B cell (primary cell): ENCODE data around the gene ADM5. TPM values are rescaled to one million over a fixed set of nuclear protein-coding genes. Genes with fewer than 3 reads are reported as not detected.

Source experiments
- ATAC-seq: fragments of 200-7000 bp; cut with Tn5 transposase; one replicate; pipeline ENCODE4 v1.10.0; 2021; ENCODE audit warnings: low read depth, mild to moderate bottlenecking, moderate number of reproducible peaks, moderate library complexity
- CTCF ChIA-PET: fragments of 350-600 bp; sonication (Branson Sonifier 250); formaldehyde crosslinking; loops from one replicate; lab custom pipeline; 2021; ENCODE audit warnings: antibody characterized with exemption, inconsistent platforms; lab: Charles Lee
- POLR2A ChIA-PET: fragments of 350-600 bp; sonication (Branson Sonifier 250); formaldehyde crosslinking; loops from one replicate; lab custom pipeline; 2021; ENCODE audit warnings: antibody characterized with exemption; lab: Charles Lee
- DNase-seq: peaks from one replicate; pipeline ENCODE4 v3.0.0; 2013
- H2AFZ ChIP-seq: 2 replicates; pipeline ENCODE4 v1.6.1; 2012; ENCODE audit warnings: mild to moderate bottlenecking, low read depth, low read length; ENCODE audit not compliant: insufficient read depth, poor library complexity, severe bottlenecking
- H3K27ac ChIP-seq, 2 donors: 1 replicate in 1 of 2; 2 replicates in 1 of 2; pipeline ENCODE4 v1.5.1; 2012 to 2013; ENCODE audit warnings: low read length in 2 of 2, mild to moderate bottlenecking in 2 of 2, moderate library complexity in 1 of 2
- H3K27me3 ChIP-seq, 4 experiments: fragments of 200-600 bp in 1 of 4; sonication (generic) in 1 of 4; replicated peaks in 1 of 4; 1 replicate in 2 of 4; 2 replicates in 2 of 4; pipeline versions ENCODE4 v1.6.1 to v1.7.0; 2013 to 2016; ENCODE audit warnings: low read length in 3 of 4, mild to moderate bottlenecking in 2 of 4, mixed read lengths in 1 of 4, moderate library complexity in 1 of 4; ENCODE audit not compliant: insufficient read depth in 4 of 4, control insufficient read depth in 3 of 4; ENCODE audit errors: control extremely low read depth in 1 of 4
- H3K36me3 ChIP-seq, 2 experiments: replicated peaks in 1 of 2; 1 replicate in 1 of 2; 2 replicates in 1 of 2; pipeline versions ENCODE4 v1.6.1 to v1.7.1; 2013; ENCODE audit warnings: low read length in 1 of 2; ENCODE audit not compliant: insufficient read depth in 2 of 2, control insufficient read depth in 1 of 2; ENCODE audit errors: control extremely low read depth in 1 of 2, extremely low read depth in 1 of 2
- H3K4me1 ChIP-seq, 2 donors: fragments of 200-600 bp in 1 of 2; sonication (generic) in 1 of 2; 1 replicate in 1 of 2; 2 replicates in 1 of 2; pipeline versions ENCODE4 v1.5.1 to v1.6.1; 2013 to 2017; ENCODE audit warnings: low read length in 2 of 2; ENCODE audit not compliant: control insufficient read depth in 2 of 2, insufficient read depth in 2 of 2
- H3K4me2 ChIP-seq: replicated peaks from 2 replicates; pipeline ENCODE3; 2012; ENCODE audit warnings: mild to moderate bottlenecking, low read depth, low read length; ENCODE audit not compliant: poor library complexity, severe bottlenecking
- H3K4me3 ChIP-seq, 5 experiments: fragments of 200-600 bp in 1 of 5; sonication (generic) in 1 of 5; 1 replicate in 3 of 5; 2 replicates in 2 of 5; pipeline versions ENCODE4 v1.5.1 to v1.7.0; 2011 to 2016; ENCODE audit warnings: low read length in 4 of 5, mild to moderate bottlenecking in 4 of 5, low read depth in 2 of 5, control low read depth in 1 of 5, moderate library complexity in 1 of 5; ENCODE audit not compliant: insufficient read depth in 1 of 5; ENCODE audit errors: control extremely low read depth in 1 of 5, extremely low read depth in 1 of 5
- H3K79me2 ChIP-seq: fragments of 200-600 bp; sonication (generic); one replicate; pipeline ENCODE4 v1.6.0; 2016; ENCODE audit warnings: low read length; ENCODE audit not compliant: control insufficient read depth, insufficient read depth
- H3K9ac ChIP-seq: fragments of 200-600 bp; sonication (generic); 2 replicates; pipeline ENCODE4 v1.6.1; 2017; ENCODE audit warnings: mild to moderate bottlenecking, low read length, moderate library complexity
- H3K9me3 ChIP-seq, 3 donors: one replicate each; pipeline versions ENCODE4 v1.6.1 to v1.7.1; 2013; ENCODE audit warnings: low read length in 2 of 3; ENCODE audit not compliant: control insufficient read depth in 2 of 3, insufficient read depth in 1 of 3; ENCODE audit errors: control extremely low read depth in 1 of 3
- H4K20me1 ChIP-seq: 2 replicates; pipeline ENCODE4 v1.6.0; 2012; ENCODE audit warnings: mild to moderate bottlenecking, low read length; ENCODE audit not compliant: insufficient read depth, control insufficient read depth, poor library complexity, severe bottlenecking
- H3K27ac Mint-ChIP-seq: one replicate; pipeline ENCODE4 v1.8.0; 2021; ENCODE audit warnings: mixed read lengths
- H3K27me3 Mint-ChIP-seq: one replicate; pipeline ENCODE4 v1.8.0; 2021; ENCODE audit warnings: mixed read lengths
- H3K4me1 Mint-ChIP-seq: one replicate; pipeline ENCODE4 v1.8.0; 2021; ENCODE audit warnings: mixed read lengths
- H3K4me3 Mint-ChIP-seq: one replicate; pipeline ENCODE4 v1.8.0; 2021; ENCODE audit warnings: mixed read lengths
- H3K9me3 Mint-ChIP-seq: one replicate; pipeline ENCODE4 v1.8.0; 2022; ENCODE audit warnings: mixed read lengths; ENCODE audit not compliant: insufficient read depth
- CTCF ChIP-seq: fragments of 200-600 bp; IDR thresholded peaks from one replicate; pipeline ENCODE4 v1.8.0; 2022; ENCODE audit warnings: antibody characterized with exemption, mild to moderate bottlenecking
- EZH2 ChIP-seq: IDR thresholded peaks from 2 replicates; pipeline ENCODE4 v1.6.1; 2012; ENCODE audit warnings: borderline replicate concordance, low read depth, mild to moderate bottlenecking, moderate library complexity, low read length; ENCODE audit not compliant: insufficient read depth, poor library complexity, severe bottlenecking
- WGBS: methylation state at CpG from one replicate; pipeline ENCODE4 v1.1.5; 2013; ENCODE audit warnings: missing lambda C conversion rate; ENCODE audit not compliant: insufficient coverage; 5-methylcytosine and 5-hydroxymethylcytosine counted together
- intact Hi-C: fragments of 100-400 bp; cut with micrococcal nuclease; formaldehyde crosslinking; loops from one replicate; pipeline ENCODE4 v1.10.0; 2022
- polyA plus RNA-seq: library from polyadenylated mRNA; depleted of rRNA; stranded (reverse); fragments of >200 nt; gene quantifications from 2 replicates; pipeline ENCODE4 v1.2.3, GENCODE V29; 2012
- total RNA-seq, 2 donors: library from RNA; stranded (reverse); fragments of 120-200 nt in 1 of 2; gene quantifications; 1 replicate in 1 of 2; 2 replicates in 1 of 2; pipeline versions ENCODE4 v1.2.3 to v1.2.4, GENCODE V29; 2013 to 2022

Gene ADM5
- total and polyA plus RNA-seq, 2 donors (not counting 1 experiment from before 2014, with no cell fraction given): 5.6 to 8.4 TPM

- 94% methylated on average over 18 of the region's 18 CpGs for WGBS
- Histone ChIP-seq H3K9me3 (no peaks in the 10 kb centered on the region), H3K9ac (no peak overlapping the region), H3K4me3 (no peak overlapping the region), H3K27ac (no peak overlapping the region), H3K4me2 (no peak overlapping the region), H3K79me2 (peaks cover 43% of the 10 kb centered on the region), H3K4me1 (peaks cover 19 to 21% of the 10 kb centered on the region in 2 donors), H3K36me3 (peaks cover 0 to 68% of the 10 kb centered on the region in 2 experiments), H3K27me3 (no peaks in the 10 kb centered on the region), H4K20me1 (peaks cover 75% of the 10 kb centered on the region), H2AFZ (no peak overlapping the region)
- DNase-seq (peak; percentile 25), ATAC-seq (no peak)
- no peak overlapping the region for H3K4me3 Mint-ChIP-seq
- TF ChIP-seq CTCF: no peak
- TF ChIP-seq EZH2: no peak
- ChIA-PET CTCF (interaction anchor here (0.5 to 0.8 kb wide), 3 partner anchors 109 to 611 kb away, joined by 3 to 4 read pairs (median 4); no protein-coding TSS in a partner anchor), POLR2A (no interaction called here)
- no peaks in the 10 kb centered on the region for H3K9me3 Mint-ChIP-seq
- no peak overlapping the region for H3K27ac Mint-ChIP-seq
- peaks cover 24% of the 10 kb centered on the region for H3K4me1 Mint-ChIP-seq
- no peaks in the 10 kb centered on the region for H3K27me3 Mint-ChIP-seq
- intact Hi-C loops: no loop called here
These were observed 5.6 kb upstream of the ADM5 start for GRCh38 chr19:49683814-49684250.

GRCh38 chr19:49684251-49684982 lies 5.0 kb upstream of the ADM5 start:
- intact Hi-C loops: no loop called here
- no peak overlapping the region for H3K27ac Mint-ChIP-seq
- CTCF ChIA-PET: interaction anchor here (0.5 to 1.4 kb wide), 5 partner anchors 9 to 611 kb away, joined by 3 to 5 read pairs (median 4); no protein-coding TSS in a partner anchor
- TF ChIP-seq CTCF (peak; percentile 64), EZH2 (no peak)
- no peak overlapping the region for H3K4me3 Mint-ChIP-seq
- Histone ChIP-seq H3K9ac (no peak overlapping the region), H3K4me3 (no peak overlapping the region), H3K27ac (no peak overlapping the region), H2AFZ (no peak overlapping the region), H3K9me3 (peaks cover 0 to under 1% (median 0%) of the 10 kb centered on the region in 3 donors), H3K27me3 (peaks cover 0 to 2% (median under 1%) of the 10 kb centered on the region in 4 experiments), H4K20me1 (peaks cover 75% of the 10 kb centered on the region), H3K79me2 (peaks cover 38% of the 10 kb centered on the region), H3K4me2 (no peak overlapping the region), H3K4me1 (peaks cover 16 to 17% of the 10 kb centered on the region in 2 donors), H3K36me3 (peaks cover 0 to 68% of the 10 kb centered on the region in 2 experiments)
- DNase-seq (peak; percentile 57), ATAC-seq (no peak)
- H3K9me3 Mint-ChIP-seq: no peaks in the 10 kb centered on the region
- H3K4me1 Mint-ChIP-seq: peaks cover 21% of the 10 kb centered on the region
- WGBS: 89% methylated on average over 34 of the region's 35 CpGs
- POLR2A ChIA-PET: no interaction called here
- no peaks in the 10 kb centered on the region for H3K27me3 Mint-ChIP-seq
